Measurements from ENCODE around the gene WAC.
"Not testable (repeated sequence)": the region's sequence is repeated elsewhere in the genome, so short reads cannot be mapped to it uniquely, and the experiment has no call there.

WAC gene

DNA sequence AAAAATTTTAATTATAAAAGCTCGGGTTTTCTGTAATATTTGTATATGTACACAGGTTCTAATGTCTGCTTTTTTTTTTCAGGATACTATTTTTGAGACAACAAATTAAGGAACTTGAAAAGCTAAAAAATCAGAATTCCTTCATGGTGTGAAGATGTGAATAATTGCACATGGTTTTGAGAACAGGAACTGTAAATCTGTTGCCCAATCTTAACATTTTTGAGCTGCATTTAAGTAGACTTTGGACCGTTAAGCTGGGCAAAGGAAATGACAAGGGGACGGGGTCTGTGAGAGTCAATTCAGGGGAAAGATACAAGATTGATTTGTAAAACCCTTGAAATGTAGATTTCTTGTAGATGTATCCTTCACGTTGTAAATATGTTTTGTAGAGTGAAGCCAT is 86.5 kb downstream of the WAC start:
- DNase-seq = no peak

DNA sequence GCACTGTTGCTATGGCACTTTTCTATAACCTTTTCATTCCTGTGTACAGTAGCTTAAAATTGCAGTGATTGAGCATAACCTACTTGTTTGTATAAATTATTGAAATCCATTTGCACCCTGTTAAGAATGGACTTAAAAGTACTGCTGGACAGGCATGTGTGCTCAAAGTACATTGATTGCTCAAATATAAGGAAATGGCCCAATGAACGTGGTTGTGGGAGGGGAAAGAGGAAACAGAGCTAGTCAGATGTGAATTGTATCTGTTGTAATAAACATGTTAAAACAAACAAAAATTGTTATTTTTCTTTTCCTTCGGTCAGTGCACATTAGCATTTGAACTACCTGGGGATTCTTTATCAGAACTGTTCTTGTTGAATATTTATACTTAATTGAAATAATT is 87.3 kb downstream of the WAC start:
- no peak for DNase-seq

DNA sequence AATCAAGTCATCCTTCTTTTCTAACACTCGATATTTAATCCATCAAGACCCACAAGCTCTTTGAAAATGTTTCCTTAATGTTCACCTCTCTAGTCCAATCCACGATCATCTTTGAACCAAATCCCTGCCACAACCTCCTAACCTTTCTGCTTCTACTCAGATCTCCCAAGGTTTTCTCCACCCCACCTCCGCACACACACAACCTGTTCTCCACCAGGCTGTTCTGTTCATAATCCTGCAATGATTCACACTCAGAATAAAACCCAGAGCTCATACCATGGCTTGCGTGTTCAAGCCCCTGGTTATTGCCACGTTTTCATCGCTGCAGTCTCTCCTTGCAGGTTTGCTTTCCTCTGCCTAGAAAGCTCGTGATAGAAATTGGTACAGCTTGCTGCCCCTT is 90.6 kb downstream of the WAC start:
- no peak for DNase-seq

DNA sequence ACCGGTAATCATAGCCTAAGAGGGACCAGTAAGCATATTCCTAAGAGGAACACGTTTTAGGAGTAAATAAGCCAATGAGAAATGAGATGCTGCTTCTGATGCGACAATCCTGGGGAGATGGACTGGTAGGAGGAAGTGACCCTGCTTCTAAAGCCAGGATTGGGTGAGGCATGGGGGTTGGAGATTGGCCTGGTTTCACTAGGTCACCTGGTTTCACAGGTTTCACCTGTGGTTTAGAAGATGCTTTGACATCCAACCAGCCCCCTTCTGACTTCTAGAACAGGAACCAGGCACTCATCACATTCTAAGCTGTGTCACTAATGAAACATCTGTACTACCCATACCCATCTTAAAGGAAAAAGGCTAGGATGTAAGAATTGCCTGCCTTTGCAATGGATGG is 91.4 kb downstream of the WAC start:
- DNase-seq = no peak

DNA sequence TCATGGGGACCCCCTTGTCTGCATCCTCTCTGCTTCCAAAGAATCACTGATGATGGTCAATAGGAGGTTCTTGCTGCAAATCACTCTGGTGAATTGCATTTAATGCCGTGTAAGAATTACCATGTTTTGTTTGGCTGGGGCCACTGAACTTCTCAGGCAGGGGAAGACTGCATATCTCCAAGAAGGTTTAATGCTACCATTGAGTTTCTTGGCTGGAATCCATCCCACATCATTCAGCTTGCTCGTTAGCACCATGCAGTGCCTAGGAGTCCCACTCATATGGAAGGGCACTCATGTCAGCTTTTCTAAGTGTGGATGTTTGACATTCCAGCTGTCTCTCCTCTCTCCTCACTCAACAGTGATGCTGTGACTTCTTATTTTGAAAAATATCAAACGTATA is 94.2 kb downstream of the WAC start:
- no peak for DNase-seq

DNA sequence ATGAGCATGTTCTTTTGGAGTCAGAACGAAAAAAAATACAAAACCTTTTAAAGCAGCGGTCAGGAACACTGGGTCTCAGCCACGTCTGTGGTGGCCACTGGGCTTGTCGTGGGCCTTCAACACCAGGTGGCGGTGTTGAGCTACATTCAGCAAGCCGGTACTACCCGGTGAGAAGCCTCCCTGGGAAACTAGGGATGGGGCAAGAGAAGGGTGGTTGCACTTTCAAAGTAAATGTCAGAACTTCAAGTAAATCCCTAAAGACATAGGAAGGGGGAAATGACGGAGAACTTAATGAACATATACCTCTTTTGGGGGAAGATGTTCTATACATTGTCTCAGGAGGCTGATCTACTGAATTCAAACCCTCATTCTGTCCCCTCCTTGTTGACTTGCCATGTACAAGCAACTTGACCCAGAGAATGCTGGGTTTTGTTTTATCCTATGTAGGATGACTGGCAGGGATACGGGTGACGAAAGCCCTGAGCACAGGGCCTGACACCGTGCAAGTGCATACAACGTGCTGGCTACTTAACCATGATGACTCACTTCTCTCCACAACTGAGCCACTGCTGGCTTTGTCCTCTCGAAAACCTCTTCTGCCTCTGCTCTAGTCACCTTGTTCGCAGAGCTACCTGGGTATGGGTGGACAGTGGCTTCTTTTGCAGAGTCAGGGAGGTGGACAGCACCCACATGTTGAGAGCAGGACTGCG is 95.4 kb downstream of the WAC start:
- DNase-seq = peak; percentile 71

DNA sequence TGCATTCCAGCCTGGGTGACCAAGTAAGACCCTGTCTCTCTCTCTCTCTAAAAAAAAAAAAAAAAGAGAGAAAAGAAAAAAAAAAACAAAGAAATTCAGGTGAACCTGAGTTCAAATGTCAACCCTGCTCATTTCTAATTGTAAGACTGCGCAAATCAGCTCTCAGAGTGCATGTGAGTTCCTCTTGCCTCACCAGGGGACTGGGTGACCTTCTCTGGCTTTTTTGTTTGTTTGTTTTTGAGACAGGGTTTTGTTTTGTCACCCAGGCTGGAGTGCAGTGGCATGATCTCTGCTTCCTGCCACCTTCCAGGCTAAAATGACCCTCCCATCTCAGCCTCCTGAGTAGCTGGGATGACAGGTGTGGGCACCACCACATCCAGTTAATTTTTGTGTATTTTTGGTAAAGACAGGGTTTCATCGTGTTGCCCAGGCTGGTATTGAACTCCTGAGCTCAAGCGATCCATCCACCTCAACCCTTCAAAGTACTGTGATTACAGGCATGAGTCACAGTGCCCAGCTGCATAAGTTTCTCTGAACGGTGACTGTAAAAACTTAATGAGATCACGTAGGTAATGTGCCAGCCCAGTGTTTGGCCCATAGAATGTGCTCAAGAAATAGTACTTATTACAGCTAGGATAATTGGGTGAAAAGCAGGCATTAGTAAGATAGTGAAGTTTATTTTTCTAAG is 99.1 kb downstream of the WAC start:
- DNase-seq = no peak

DNA sequence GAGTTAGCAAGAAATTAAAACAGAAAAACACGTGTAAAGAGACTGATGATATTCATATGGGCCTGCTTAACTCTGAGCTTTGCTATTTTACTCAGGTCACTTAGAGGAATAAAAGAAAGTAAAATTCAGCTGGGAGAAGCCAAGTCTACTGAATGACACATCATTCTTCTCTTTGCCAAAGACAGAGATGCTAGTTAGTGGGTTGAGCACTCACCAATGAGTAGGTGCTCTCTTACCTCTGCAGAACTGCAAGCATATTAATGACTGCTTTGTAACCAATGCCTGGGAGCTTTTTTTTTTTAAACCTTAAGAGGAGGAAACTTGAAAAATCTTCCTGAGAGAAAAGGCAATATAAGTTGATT is 99.6 kb downstream of the WAC start:
- DNase-seq = no peak

DNA sequence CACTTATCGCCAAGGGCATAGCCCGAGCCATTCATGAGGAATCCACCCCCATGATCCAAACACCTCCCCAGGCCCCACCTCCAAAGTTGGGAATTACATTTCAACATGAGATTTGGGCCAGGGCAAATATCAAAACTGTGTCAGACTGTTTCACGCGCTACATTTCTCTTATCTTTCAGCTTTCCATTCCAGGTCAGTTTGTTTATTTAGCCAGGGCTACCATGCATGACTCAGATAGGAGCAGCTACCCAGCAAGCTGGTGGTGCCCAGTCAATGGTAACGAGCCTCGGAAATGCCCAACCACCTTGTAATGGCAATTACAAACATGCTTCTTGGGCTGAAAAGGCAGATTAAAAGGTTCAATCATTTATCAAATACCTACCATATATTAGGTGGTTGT is 100.8 kb downstream of the WAC start:
- no peak for DNase-seq

DNA sequence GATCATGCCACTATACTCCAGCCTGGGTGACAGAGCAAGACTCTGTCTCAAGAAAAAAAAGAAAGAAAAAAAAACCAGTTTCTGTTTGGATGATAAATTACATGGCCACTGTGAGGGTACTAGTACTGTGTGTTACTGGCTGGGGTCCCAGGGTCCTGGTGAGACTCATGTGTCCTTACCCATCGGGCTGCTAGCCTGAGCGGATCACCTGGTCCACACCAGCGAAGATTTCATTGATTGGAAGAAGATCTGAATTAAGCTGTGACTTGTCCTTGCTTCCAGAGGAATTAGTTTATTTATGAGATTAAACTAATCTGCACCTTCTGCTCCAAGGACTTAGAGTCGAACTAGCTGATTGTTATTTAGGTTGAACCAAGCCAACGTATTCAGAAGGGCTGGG is 104.4 kb downstream of the WAC start:
- no peak for DNase-seq

DNA sequence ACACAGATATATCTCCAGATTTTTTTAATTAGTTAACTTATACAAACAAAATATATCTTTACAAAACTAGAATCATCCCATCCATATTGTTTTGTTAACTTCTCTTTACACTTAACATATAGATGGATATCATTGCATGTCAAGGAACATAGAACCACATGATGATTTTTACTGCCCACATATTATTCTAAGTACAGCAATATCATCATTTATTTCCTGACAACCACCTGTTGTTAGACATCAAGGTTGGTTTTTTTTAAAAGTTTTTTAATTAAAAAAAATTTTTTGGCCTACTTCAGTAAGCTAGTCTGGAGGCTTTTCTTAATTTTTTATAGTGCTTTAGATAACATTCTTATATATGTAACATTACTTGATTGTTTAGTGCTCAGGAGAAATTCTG is 105.5 kb downstream of the WAC start:
- no peak for DNase-seq

DNA sequence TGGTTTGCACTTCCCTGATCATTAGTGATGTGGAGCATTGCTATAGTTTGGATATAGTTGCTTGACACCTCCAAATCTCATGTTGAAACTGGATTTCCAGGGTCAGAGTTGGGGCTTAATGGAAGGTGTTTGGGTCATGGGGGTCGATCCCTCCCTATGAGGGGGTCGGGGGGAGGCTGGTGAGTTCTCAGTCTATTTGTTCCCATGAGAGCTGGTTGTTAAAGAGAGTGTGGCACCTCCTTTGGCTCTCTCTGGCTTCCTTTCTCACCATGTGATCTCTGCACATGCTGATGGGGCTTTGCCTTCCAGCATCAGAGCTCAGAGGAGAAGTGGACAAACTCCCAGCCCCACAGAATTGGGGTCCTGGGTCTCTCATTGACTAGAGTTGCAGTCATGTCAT is 107.6 kb downstream of the WAC start:
- DNase-seq = no peak

DNA sequence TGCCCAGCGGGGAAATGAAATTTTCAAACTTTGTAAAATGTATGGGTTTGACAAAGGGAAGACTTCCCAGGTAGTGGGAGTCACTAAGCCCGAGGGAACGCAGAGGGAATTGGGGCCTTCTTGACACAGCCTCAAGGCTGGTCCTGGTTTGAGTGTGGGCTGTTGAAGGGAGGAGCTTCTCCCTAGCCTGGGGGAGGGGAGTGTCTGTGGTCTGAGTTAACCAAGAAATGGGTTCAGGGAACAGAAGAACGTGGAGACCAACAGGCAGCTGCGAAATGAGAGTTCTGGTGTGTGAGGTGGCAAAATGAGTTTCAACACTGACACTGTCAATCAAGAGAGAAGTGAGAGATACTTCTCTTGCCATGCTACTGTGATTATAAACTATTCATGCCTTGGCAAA is 111.7 kb downstream of the WAC start:
- no peak for DNase-seq

DNA sequence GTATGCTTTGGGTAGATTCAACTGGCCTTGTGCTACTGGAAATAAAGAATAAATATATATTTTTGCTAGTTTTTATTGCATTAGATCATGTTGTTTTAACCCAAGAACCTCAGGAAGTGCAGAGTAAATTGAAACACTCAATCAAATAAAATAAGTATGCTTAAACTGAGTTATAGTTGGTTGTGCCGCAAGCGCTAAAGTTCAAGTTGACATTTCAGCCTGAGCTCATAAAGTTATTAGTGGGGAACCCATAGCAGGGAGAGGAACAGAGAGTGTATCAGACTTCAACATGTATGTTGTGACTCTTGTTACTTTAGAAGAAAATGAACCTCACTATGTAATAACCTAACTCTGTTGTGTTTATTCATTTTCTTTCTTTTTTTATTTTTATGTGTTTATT is 119.2 kb downstream of the WAC start:
- no peak for DNase-seq

DNA sequence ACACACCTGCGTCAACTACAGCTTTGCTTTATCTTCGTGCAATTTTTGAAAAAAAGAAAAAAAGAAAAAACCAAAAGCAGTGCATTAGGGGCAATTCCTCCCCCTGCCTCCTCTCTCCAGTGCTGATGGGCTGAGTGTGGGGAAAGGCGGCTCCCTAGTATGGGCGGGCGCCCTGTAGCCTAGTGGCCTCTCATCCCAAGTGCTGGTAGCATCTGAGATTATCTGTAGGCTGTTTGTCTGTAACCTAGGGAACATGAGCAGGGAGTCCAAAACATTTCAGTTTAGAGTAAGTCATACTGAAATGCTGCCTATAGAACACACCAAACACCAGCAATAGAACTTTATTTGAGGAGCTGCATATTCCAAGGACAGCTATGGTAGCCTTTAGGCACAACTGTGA is 119.8 kb downstream of the WAC start:
- no peak for DNase-seq

DNA sequence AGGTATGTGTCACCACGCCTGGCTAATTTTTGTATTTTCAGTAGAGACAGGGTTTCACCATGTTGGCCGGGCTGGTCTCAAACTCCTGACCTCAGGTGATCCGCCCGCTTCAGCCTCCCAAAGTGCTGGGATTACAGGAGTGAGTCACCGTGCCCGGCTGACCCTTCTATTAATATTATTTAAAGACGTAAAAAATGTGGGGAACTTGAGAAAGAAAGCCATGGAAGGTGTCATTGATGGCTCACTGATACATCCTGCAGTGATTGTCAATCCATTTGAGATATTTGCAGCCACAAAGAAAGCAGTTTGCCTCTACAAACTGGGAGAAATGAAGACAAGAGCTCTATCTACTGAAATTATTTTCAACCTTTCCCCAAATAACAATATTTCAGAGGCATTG is 125.9 kb downstream of the WAC start:
- not testable (repeated sequence) for DNase-seq

DNA sequence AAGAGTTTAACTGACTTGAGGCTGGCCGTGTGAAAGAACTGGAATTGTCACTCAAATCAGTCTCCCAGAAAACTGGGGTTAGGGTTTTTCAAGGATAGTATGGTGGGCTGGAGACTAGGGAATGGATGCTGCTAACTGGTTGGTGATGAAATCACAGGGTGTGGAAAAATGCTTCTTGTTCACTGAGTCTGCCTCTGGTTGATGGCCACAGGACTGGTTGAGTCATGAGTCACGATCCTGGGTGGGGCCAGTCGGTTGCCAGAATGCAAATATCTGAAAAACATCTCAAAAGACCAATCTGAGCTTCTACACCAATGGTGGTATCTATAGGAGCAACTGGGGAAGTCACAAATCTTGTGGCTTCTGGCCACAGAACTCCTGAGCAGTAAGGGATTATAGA is 128.1 kb downstream of the WAC start:
- no peak for DNase-seq

DNA sequence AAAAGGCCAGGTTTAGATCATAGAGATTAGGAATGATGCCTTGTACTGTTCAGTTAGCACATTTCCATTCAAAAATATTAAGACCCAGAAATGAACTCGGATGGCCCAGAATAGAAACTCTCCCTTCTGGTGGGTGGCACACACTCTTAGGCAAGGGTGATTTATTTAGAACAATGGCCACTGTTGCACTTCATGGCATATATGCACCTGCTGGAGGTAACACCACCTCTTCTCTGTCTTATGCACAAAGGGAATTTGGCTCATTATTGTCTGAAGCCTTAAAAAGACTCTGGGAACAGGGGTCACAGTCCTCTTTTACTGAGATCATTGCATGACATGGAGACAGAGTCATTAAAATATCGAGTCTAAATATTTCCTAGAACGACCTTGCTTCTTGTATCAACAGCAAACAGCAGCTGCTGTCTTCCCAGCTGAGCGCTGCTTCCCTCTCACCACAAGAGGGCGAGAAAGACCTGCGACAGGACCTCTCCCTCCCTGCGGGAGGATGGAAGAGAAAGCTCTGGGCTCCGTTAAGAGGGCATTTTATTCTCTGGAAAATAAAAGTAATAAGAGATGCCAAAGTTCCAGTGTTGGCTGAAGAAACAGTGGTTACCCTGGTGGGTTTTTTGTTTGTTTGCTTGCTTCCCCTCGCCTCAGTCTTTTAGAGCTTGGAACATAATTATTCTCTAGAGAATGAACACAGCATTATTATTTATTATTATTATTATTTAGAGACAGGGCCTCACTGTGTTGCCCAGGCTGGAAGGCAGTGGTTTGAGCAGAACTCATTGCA is 130.9 kb downstream of the WAC start:
- peak; percentile 81 for DNase-seq

DNA sequence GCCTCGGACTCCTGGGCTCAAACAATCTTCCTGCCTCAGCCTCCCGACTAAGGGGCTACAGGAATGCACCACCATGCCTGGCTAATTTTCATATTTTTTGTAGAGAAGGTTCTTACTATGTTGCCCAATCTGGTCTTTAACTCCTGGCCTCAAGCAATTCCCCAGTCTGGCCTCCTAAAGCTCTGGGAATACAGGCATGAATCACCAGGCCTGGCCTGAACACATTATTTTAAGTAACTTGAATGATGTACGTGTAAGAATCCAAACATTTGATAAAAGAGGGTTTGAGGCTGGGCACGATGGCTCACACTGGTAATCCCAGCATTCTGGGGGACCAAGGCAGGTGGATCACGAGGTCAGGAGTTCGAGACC is 131.4 kb downstream of the WAC start:
- no peak for DNase-seq

DNA sequence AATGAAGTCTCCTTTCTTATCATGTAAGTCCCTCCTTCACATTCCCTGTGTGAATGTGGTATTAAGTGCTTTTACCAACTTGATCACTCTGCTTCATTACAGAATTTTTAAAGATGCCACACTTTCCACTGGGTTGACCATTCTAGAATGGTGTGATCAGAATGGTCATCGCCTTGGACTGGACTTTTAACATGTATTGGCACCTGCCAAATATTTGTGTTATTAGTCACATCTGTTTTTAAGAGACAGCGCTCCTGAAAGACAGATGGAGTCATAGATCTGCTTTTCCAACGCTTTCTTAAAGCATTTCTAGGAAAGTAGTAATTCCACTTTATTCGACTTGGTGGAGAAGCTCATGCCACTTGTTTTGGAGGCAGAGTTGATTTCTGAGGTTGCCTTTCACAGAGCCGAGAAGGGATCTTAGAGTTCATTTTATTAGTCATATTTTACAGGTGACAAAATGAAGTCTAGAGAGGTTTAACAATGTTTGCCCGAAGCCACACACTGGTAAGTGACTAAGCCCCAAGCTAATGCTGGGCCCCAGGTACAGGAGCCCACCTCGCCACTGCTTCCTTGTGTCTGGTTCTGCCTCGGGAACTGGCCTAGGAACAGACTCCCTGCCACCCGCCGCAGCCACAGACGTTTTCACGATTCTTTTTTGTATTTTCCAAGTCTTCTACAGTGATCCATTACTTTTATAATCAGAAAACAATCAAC is 134.0 kb downstream of the WAC start:
- no peak for DNase-seq

DNA sequence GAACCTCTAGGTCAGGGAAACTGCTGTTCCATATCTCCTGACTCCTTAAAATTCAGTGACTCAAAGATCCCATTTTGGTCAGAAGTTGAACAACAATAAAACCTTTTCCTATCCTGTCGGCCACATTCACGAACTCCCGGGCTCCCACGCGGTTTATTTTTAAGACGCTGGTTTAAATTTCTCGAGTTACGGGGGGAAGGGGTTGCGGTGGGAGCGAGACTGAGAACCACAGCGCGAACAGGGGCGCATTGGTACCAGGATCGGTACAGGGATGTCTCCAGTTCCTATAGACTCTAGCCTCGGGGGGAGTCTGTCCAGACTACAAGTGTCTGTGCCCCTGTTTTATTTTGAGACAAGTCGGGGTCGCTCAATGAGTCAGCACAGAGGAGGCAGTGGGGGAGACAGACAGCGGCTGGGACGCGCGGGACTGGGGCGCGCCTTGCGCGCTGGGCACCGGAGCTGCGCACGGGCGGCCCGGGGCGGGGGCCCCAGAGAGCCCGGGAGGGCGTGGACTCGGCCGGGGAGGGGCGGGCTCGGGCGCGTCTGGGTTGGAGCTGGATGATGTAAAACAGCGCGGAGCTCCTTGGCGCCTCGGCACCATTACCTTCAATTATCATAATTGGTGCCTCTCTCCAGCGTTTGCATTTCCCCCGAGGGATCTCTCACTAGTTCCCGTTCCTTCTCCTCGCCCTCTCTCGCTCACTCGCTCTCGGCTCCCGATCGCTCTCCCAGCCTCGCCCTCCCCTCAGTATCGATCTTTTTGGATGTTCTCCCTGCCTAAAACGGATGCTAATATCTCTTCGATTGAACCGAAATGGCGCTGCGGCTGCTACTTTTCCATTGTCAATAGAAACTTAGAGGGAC is 135.7 kb downstream of the WAC start:
- peak; percentile 25 for DNase-seq

All from hematopoietic multipotent progenitor cell treated with erythropoietin and hydrocortisone succinate and interleukin-3 and kit ligand, for 8 days (in vitro differentiated cells).